HCT116 (cell line): Measurements from ENCODE around the gene STARD5. TPM values are rescaled to one million over a fixed set of nuclear protein-coding genes. Genes with fewer than 3 reads are reported as not detected.

Source experiments
- ATAC-seq: fragments of 200-7000 bp; cut with Tn5 transposase; 2 replicates; pipeline ENCODE4 v1.9.1; 2020; ENCODE audit warnings: mild to moderate bottlenecking, moderate library complexity
- BruUV-seq: library from RNA; stranded (reverse); fragments of 400-500 nt; replicated peaks from 2 replicates; lab custom pipeline; 2021; lab: Mats Ljungman, UMichigan
- CTCF ChIA-PET: fragments of 300-600 bp; sonication (Branson Sonifier 250); formaldehyde crosslinking; loops from one replicate; lab custom pipeline; 2021; ENCODE audit warnings: antibody characterized with exemption; lab: Charles Lee
- POLR2A ChIA-PET: fragments of 300-600, 350-600 bp; sonication (Branson Sonifier 250); formaldehyde crosslinking; loops from one replicate; lab custom pipeline; 2021; ENCODE audit warnings: antibody characterized with exemption; lab: Charles Lee
- RAD21 ChIA-PET, 2 experiments: fragments of 300-600 bp; sonication (Branson Sonifier 250); formaldehyde crosslinking; loops; one replicate each; lab custom pipeline; 2023; ENCODE audit warnings: low total read pairs in 2 of 2; ENCODE audit not compliant: uncharacterized antibody in 2 of 2, unreplicated experiment in 2 of 2, low non-redundant PET in 1 of 2; lab: Charles Lee
- DNase-seq: peaks from one replicate; pipeline ENCODE4 v3.0.0-alpha.2; 2010; ENCODE audit warnings: low read depth, low spot score
- H2AFZ ChIP-seq: fragments of 200-600 bp; shearing (Covaris generic), sonication (generic); 2 replicates; pipeline ENCODE4 v1.6.1; 2017; ENCODE audit warnings: low read depth, mixed run types, mixed read lengths, antibody characterized with exemption, low read length; ENCODE audit not compliant: poor library complexity, severe bottlenecking
- H3K27ac ChIP-seq: 2 replicates; pipeline ENCODE4 v1.5.1; 2012; ENCODE audit warnings: low read depth, low read length
- H3K27me3 ChIP-seq: fragments of 200-600 bp; sonication (generic); 2 replicates; pipeline ENCODE4 v1.6.1; 2016; ENCODE audit warnings: mixed run types, low read length, mixed read lengths; ENCODE audit not compliant: insufficient read depth
- H3K36me3 ChIP-seq, 2 experiments: fragments of 200-500 bp in 1 of 2; fragments of 200-600 bp in 1 of 2; sonication (Bioruptor generic) in 1 of 2; sonication (generic) in 1 of 2; 2 replicates each; pipeline versions ENCODE4 v1.5.1 to v1.6.1; 2014 to 2016; ENCODE audit warnings: low read length in 2 of 2, inconsistent platforms in 1 of 2, mixed read lengths in 1 of 2, mixed run types in 1 of 2; ENCODE audit not compliant: insufficient read depth in 2 of 2, control insufficient read depth in 1 of 2
- H3K4me1 ChIP-seq, 2 experiments: fragments of 200-600 bp in 1 of 2; sonication (generic) in 1 of 2; 2 replicates each; pipeline versions ENCODE4 v1.5.1 to v1.6.1; 2012 to 2017; ENCODE audit warnings: low read length in 2 of 2, inconsistent platforms in 1 of 2, mild to moderate bottlenecking in 1 of 2, mixed read lengths in 1 of 2, mixed run types in 1 of 2, moderate library complexity in 1 of 2; ENCODE audit not compliant: insufficient read depth in 2 of 2, control insufficient read depth in 1 of 2
- H3K4me2 ChIP-seq: fragments of 200-600 bp; sonication (generic); 2 replicates; pipeline ENCODE4 v1.6.1; 2017; ENCODE audit warnings: mixed run types, low read length, mixed read lengths
- H3K4me3 ChIP-seq, 2 experiments: fragments of 200-600 bp in 1 of 2; sonication (generic) in 1 of 2; replicated peaks in 1 of 2; 2 replicates each; pipeline ENCODE4 v1.5.1; 2011 to 2016; ENCODE audit warnings: low read length in 2 of 2, control low read depth in 1 of 2, low read depth in 1 of 2, mild to moderate bottlenecking in 1 of 2, mixed read lengths in 1 of 2, mixed run types in 1 of 2
- H3K79me2 ChIP-seq: fragments of 200-600 bp; sonication (generic); 2 replicates; pipeline ENCODE4 v1.6.1; 2017; ENCODE audit warnings: mild to moderate bottlenecking, mixed run types, low read length, moderate library complexity, mixed read lengths; ENCODE audit not compliant: insufficient read depth
- H3K9ac ChIP-seq: fragments of 200-600 bp; sonication (generic); 2 replicates; pipeline ENCODE4 v1.6.1; 2016; ENCODE audit warnings: low read length, mixed read lengths
- H3K9me2 ChIP-seq: fragments of 200-600 bp; sonication (generic), shearing (Covaris generic); 2 replicates; pipeline ENCODE4 v1.6.1; 2017; ENCODE audit warnings: mixed run types, mild to moderate bottlenecking, moderate library complexity; ENCODE audit not compliant: insufficient read depth
- H3K9me3 ChIP-seq, 2 experiments: fragments of 200-500 bp in 1 of 2; fragments of 200-600 bp in 1 of 2; sonication (Bioruptor generic) in 1 of 2; sonication (generic) in 1 of 2; 2 replicates each; pipeline ENCODE4 v1.6.1; 2014 to 2017; ENCODE audit warnings: low read length in 2 of 2, mixed read lengths in 2 of 2, inconsistent platforms in 1 of 2, low read depth in 1 of 2, mild to moderate bottlenecking in 1 of 2, mixed run types in 1 of 2, moderate library complexity in 1 of 2; ENCODE audit not compliant: control insufficient read depth in 1 of 2, insufficient read depth in 1 of 2
- H4K20me1 ChIP-seq: fragments of 200-600 bp; sonication (generic), shearing (Covaris generic); 2 replicates; pipeline ENCODE4 v1.6.1; 2017; ENCODE audit warnings: mixed run types, mild to moderate bottlenecking, moderate library complexity; ENCODE audit not compliant: insufficient read depth
- ATF3 ChIP-seq: IDR thresholded peaks from 2 replicates; pipeline ENCODE4 v1.6.1; 2012
- CBX3 ChIP-seq: IDR thresholded peaks from 2 replicates; pipeline ENCODE4 v1.6.1; 2012; ENCODE audit warnings: low read depth
- CEBPB ChIP-seq: IDR thresholded peaks from 2 replicates; pipeline ENCODE4 v1.6.1; 2012; ENCODE audit warnings: low read depth
- EGR1 ChIP-seq: IDR thresholded peaks from 2 replicates; pipeline ENCODE4 v1.6.1; 2012; ENCODE audit warnings: low read depth
- ELF1 ChIP-seq: IDR thresholded peaks from 2 replicates; pipeline ENCODE4 v1.6.1; 2012; ENCODE audit warnings: low read depth, borderline replicate concordance
- EZH2 ChIP-seq: fragments of 200-600 bp; sonication (generic); IDR thresholded peaks from 2 replicates; pipeline ENCODE4 v1.6.1; 2017; ENCODE audit warnings: antibody characterized with exemption, mixed run types
- EZH2phosphoT487 ChIP-seq: fragments of 200-600 bp; IDR thresholded peaks from 2 replicates; pipeline ENCODE4 v1.6.1; 2018; ENCODE audit warnings: antibody characterized with exemption, borderline replicate concordance
- FOSL1 ChIP-seq: IDR thresholded peaks from 2 replicates; pipeline ENCODE4 v1.6.1; 2012; ENCODE audit warnings: low read depth
- POLR2A ChIP-seq: IDR thresholded peaks from 2 replicates; pipeline ENCODE4 v1.7.0; 2011; ENCODE audit warnings: borderline replicate concordance; ENCODE audit not compliant: insufficient read depth, insufficient read length; ENCODE audit errors: extremely low read depth
- POLR2AphosphoS5 ChIP-seq: IDR thresholded peaks from 2 replicates; pipeline ENCODE4 v1.6.1; 2011; ENCODE audit warnings: mild to moderate bottlenecking, low read depth, low read length, moderate library complexity
- SIN3A ChIP-seq: IDR thresholded peaks from 2 replicates; pipeline ENCODE4 v1.6.1; 2012; ENCODE audit warnings: low read depth
- SP1 ChIP-seq: IDR thresholded peaks from 2 replicates; pipeline ENCODE4 v1.6.1; 2012; ENCODE audit warnings: low read depth
- SRF ChIP-seq: IDR thresholded peaks from 2 replicates; pipeline ENCODE4 v1.6.1; 2012; ENCODE audit warnings: low read depth
- TCF7L2 ChIP-seq: IDR thresholded peaks from 2 replicates; pipeline ENCODE4 v1.7.0; 2011; ENCODE audit warnings: borderline replicate concordance, inconsistent platforms; ENCODE audit not compliant: insufficient read depth, insufficient read length; ENCODE audit errors: extremely low read depth
- YY1 ChIP-seq: IDR thresholded peaks from 2 replicates; pipeline ENCODE4 v1.6.1; 2011; ENCODE audit warnings: low read length, low read depth, moderate library complexity, mild to moderate bottlenecking; ENCODE audit not compliant: insufficient replicate concordance; ENCODE audit errors: extremely low read depth
- ZFX ChIP-seq: fragments of 450-650 bp; IDR thresholded peaks from 2 replicates; pipeline ENCODE4 v1.6.1; 2017
- ZNF274 ChIP-seq: fragments of 200-500 bp; sonication (Bioruptor generic); IDR thresholded peaks from 2 replicates; pipeline ENCODE4 v1.6.1; 2014; ENCODE audit warnings: mild to moderate bottlenecking, low read depth, low read length, inconsistent platforms
- intact Hi-C: fragments of 100-400 bp; cut with micrococcal nuclease; formaldehyde crosslinking; loops from 2 replicates; pipeline ENCODE4 v1.10.0; 2022
- total RNA-seq: library from RNA; stranded (reverse); gene quantifications from one replicate; pipeline ENCODE4 v1.2.1, GENCODE V29; 2021; ENCODE audit not compliant: unreplicated experiment
- TF ChIP-seq, protein P1 (sequence below): IDR thresholded peaks from 2 replicates; pipeline ENCODE4 v1.6.1; 2012; ENCODE audit warnings: low read depth

Gene STARD5
- total RNA-seq, 1 experiment from 2014 or later: 4.0 TPM

GRCh38 chr15:81373176-81373575, 49.2 kb upstream of the STARD5 start:
- Histone ChIP-seq H3K4me3 (no peak overlapping the region), H3K9ac (no peak overlapping the region), H3K36me3 (no peaks in the 10 kb centered on the region), H3K27ac (no peak overlapping the region), H3K79me2 (no peaks in the 10 kb centered on the region), H2AFZ (no peak overlapping the region), H3K4me1 (no peaks in the 10 kb centered on the region), H3K9me3 (no peaks in the 10 kb centered on the region), H4K20me1 (no peaks in the 10 kb centered on the region), H3K9me2 (no peaks in the 10 kb centered on the region), H3K4me2 (no peak overlapping the region), H3K27me3 (0 out of 2 replicates have a peak, but pooled peaks cover 4% of the 10 kb centered on the region)
- no peak for ATAC-seq
- intact Hi-C loops: no loop called here
- RAD21 ChIA-PET: no interaction called here
- CTCF ChIA-PET: no interaction called here
- no peak for DNase-seq
- no TSS peak for BruUV-seq
- POLR2A ChIA-PET: no interaction called here
- TF ChIP-seq EZH2: no peak
- no peak for TF ChIP-seq YY1
- TF ChIP-seq CEBPB: no peak
- no peak for TF ChIP-seq ATF3
- TF ChIP-seq SIN3A: no peak
- no peak for TF ChIP-seq SP1
- TF ChIP-seq FOSL1: no peak
- no peak for TF ChIP-seq ZNF274
- TF ChIP-seq CBX3: no peak
- TF ChIP-seq POLR2A: no peak
- TF ChIP-seq TCF7L2: no peak
- no peak for TF ChIP-seq EGR1
- TF ChIP-seq EZH2phosphoT487: no peak
- TF ChIP-seq ELF1: no peak
- TF ChIP-seq, protein P1, sequence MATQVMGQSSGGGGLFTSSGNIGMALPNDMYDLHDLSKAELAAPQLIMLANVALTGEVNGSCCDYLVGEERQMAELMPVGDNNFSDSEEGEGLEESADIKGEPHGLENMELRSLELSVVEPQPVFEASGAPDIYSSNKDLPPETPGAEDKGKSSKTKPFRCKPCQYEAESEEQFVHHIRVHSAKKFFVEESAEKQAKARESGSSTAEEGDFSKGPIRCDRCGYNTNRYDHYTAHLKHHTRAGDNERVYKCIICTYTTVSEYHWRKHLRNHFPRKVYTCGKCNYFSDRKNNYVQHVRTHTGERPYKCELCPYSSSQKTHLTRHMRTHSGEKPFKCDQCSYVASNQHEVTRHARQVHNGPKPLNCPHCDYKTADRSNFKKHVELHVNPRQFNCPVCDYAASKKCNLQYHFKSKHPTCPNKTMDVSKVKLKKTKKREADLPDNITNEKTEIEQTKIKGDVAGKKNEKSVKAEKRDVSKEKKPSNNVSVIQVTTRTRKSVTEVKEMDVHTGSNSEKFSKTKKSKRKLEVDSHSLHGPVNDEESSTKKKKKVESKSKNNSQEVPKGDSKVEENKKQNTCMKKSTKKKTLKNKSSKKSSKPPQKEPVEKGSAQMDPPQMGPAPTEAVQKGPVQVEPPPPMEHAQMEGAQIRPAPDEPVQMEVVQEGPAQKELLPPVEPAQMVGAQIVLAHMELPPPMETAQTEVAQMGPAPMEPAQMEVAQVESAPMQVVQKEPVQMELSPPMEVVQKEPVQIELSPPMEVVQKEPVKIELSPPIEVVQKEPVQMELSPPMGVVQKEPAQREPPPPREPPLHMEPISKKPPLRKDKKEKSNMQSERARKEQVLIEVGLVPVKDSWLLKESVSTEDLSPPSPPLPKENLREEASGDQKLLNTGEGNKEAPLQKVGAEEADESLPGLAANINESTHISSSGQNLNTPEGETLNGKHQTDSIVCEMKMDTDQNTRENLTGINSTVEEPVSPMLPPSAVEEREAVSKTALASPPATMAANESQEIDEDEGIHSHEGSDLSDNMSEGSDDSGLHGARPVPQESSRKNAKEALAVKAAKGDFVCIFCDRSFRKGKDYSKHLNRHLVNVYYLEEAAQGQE: no peak
- no peak for TF ChIP-seq POLR2AphosphoS5
- no peak for TF ChIP-seq SRF
- TF ChIP-seq ZFX: no peak
